Hippocampal formation (tissue), 2 donors: Measurements from ENCODE around the gene SHOC2.

ENCODE experiments used
- DNase-seq, 2 donors: peaks; one replicate each; lab custom pipeline; 2025; lab: John Stamatoyannopoulos, UW

The SHOC2 gene

DNA sequence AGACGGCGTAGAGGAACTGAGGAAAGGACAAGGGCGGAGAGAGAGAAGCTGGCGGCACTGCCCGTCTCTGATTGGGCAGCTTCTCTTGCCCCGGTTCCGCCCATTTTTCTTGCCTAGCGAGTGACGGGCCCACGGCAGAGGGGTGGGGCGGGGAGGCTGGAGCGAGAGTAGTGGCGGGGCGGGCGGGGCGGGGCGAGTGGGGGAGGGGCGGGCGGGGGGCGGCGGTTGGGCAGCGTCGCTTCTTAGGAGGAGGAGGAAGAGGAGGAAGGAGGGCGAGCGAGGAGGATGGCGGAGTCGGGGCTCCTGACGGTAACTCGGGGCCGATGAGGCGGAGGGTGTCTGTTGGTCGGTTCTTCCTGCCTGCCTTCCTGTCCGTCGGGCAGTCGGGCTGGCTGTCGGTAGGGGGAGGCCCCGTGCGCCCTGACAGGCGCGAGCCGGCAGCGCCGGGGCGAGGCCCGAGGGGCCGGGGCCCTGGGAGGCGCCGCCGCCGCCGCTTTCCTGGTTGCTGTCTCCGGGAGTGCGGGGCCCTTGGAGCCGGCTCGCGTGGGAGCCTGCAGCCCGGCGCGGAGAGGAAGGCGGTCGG, at the start of gene SHOC2:
Gene SHOC2, plus strand, starts transcription at position 256 of the 583 bp plus-strand sequence. CDS start 44,755 bp downstream, outside the sequence.
- DNase-seq = peak in 1 of 2 donors; percentile 99

DNA sequence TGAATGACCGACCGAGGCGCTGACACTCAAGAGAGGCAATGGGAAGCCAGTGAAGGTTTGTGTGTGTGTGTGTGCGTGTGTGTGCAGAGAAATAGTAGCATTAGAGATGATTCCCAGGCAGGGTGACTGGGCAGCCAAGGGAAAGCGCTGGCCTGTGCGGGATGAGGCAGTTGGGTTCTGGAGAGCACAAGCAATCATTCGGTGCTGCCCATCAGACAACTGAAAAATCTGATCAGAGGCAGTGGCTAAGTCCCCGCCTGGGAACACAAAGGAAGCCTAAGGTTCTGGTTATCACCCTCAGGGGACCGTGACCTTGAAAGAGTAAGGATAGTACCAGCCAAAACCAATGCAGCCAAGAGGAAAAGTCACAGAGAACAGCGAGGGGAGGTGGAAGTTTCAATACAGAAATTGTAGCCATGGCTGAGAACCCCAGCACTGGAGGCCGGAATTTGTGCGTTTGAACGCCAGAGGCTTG, 48.5 kb upstream of the SHOC2 start:
- DNase-seq = no peak

DNA sequence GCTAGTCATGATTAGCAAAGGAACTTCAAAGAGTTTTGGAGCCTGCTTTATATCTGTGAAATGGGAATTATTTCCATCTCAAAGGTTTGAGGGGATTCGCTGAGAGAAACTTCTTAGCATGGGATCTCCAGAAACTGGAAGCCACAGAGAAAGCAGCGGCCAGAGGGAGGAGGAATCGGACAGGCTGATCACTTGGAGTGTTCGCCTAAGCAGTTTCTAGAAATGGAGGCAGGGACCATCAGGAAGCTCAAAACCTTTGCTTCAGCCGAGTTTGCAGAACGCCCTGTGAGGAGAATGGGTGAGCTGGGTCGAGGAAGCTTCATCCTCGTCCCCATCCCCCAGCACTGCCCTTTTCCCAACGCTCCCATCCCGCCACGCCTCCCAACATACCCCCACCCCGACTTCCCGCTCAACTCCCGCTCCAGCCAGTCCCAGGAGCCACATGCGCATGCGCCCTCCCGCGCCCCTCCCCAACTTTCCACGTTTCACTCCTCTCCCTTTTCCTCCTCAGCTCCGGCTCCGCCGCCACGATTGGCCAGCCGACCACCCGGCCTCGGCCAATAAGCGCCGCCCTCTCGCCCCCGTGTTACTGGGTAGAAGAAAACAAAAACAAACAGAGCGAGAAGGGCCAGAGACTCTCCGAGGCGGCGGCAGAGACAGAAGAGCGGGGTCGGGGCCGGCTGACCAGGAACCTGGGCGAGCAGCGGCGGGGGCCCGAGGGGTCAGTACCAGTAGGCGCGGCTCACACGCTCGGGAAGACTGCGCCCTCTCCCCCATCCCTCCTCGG, 47.9 kb upstream of the SHOC2 start, which contains the start of gene PDCD4:
Gene PDCD4, plus strand, starts transcription at position 631 of the 787 bp plus-strand sequence. CDS start 4,100 bp downstream, outside the sequence.
- peak; percentile 98 to 99 for DNase-seq

DNA sequence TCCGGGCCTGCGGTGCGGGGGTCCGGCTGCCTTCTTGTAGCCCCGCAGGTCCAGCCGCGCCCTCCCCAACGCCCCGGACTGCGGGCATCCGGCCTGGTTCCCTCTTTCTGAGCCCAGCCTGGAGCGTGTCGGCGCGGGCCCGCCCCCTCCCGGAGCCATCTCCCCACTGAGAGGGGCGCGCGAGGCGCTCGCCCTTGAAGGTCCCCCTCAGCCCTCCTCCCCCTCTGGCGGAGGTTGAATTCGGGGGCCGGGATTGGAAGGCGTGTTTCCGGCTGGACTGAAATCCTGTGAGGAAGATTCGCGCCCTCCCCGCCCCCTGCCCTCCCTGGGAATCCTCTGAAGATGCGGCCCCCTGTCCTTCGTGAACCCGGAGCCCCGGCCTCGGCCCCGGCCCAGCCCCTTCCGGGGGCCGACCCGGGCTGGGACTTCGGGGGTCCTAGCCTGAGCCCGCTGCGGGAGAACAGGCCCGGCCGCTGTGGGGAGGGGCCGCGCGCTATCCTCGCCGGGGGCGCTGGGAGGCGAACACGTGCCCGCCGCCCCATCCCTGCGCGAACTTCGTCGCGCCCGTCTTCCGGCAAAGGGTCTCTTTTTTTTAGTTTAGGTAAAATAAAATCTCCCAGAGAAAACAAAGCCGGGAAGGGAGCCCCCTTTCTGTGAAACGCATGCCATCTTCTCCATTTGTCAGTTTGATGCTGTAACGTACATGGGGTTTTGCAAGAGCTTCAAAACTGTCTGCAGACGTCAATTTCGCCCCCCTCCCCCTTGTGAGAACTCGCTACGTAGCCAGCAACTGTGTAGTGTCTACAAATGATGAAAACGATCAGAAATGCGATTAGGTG, 47.0 kb upstream of the SHOC2 start:
- peak; percentile 52 to 57 for DNase-seq

DNA sequence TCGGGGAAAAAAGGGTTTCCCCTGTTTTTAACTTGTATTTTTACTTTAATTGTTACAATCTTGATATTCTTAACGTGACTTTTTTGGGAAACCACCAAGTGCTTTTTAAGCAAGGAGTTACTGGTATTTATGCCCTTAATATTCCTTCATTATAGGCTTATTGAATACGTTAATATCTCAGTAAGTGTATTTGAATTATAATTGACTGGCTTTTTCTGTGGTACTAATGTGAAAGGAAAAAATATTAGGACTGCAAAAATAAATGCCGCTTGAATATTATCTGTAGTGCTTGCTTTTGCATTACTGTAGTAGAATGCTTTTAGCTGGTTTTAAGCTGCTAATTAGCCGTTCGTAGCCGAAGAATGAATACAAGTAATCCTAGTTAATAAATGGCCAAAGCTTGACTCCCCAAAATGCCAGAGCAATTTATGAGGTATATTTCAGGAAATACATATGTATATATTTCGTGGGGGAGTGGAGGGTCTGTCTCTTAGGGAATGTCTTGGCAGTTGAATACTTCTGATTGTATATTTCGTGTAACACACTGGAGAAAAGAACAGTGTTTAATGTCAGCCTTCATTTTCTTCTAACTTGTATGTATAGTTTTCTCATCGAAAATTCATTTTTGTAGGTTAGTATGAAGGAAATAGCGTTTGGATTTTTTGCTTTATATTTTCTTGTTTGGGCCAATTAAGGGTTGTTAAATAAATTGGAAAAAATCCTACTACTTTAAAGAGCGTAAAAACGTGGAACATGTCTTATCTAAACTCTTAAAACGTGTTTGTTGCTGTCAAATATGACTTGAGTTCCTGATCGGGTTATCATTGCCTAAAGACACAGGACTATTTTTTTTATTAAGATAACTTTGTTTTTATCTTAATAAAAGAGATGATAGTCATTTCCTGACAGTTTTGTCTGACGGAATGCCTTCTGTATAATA, 46.1 kb upstream of the SHOC2 start:
- no peak for DNase-seq

DNA sequence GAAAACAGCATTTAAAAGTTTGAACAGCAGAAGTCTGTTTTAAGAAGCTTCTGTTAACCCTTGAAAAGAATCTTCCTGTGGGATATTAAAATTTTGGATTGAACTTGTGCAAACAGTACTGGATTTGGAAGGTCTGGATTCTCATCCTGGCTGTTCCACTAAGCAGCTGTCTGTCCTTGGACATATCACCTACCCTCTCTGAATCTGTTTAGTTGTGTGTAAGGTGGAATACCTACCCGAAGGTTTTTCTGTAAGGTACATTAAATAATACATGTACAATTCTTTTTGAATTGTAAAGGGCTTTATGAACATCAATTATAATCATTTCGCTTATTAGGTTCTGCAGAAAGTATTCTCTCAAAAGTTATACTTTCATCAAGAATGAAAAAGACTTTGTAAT, 45.5 kb upstream of the SHOC2 start:
- no peak for DNase-seq

DNA sequence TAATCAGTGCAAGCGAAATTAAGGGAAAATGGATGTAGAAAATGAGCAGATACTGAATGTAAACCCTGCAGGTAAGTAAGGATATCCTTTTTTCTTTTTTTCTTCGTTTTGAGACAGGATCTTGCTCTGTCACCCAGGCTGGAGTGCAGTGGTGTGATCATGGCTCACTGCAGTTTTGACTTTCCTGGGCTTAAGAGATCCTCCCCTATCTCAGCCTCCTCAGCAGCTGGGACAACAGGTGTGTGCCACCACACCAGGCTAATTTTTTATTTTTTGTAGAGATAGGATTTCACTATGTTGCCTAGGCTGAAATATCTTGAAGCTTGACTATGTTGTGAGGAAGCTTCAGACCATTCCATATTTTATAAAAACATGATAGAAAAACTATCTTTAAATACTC, 43.4 kb upstream of the SHOC2 start:
- DNase-seq = no peak

DNA sequence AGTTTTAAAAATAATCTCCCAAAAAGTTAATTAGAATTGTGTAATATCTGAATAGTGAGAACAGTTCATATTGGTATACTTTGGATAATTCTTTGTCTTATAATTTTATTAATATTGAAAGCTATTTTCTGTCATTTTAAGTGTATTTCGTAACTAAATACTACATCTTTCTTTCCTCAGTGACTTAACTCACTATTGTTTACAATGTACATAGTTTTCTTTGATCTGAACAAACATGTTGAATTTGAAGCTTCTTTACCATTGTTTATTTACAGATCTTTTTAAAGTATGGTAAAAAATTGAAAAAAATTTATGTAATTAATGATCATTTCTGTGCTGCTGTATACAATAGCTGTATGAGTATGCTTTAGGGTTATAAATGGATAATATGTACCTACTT, 42.6 kb upstream of the SHOC2 start:
- DNase-seq = no peak

DNA sequence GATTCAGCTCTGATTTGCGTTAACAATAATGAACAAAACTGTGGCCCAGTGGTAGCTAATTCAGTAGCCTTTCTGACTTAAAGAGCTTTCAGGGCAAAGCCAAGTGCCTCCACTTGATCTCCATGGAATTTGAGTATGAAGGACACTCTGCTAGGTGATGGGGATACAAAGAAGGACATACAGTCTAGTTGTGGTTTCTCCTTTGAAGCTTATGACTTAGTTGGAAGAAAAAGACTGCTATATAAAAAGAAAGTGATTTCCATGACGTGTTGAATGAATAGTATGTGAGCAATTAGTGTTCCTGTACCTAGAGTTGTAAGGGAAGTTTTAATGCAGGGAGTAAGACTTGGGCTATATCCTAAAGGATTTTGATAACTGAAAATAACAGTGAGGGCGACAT, 39.4 kb upstream of the SHOC2 start:
- DNase-seq = no peak

DNA sequence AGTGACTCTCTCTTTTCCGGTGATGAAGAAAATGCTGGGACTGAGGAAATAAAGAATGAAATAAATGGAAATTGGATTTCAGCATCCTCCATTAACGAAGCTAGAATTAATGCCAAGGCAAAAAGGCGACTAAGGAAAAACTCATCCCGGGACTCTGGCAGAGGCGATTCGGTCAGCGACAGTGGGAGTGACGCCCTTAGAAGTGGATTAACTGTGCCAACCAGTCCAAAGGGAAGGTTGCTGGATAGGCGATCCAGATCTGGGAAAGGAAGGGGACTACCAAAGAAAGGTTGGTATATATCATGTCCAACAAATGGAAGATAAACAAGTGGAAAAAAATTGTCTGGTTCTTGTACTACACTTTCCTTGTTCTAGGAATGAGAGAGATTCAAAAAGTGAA, 38.2 kb upstream of the SHOC2 start:
- no peak for DNase-seq

DNA sequence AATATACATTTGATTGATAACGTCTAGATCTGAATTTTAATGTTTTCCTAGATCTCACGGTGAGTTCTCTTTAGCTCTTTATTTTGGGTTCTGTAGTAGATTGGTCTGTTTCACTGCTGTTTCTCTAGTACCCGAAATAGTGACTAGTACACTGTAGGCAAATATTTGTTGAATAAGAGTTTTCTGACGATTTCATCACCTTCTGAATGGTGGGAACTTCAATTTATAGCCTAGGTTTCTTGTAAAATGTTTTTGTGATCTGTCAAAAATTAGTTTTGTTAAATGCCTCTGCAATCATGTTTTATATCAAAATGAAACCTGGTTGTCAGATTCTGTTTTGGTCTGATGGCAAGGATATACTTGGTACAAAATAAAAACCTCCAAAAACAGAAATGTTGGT, 37.5 kb upstream of the SHOC2 start:
- DNase-seq = no peak

DNA sequence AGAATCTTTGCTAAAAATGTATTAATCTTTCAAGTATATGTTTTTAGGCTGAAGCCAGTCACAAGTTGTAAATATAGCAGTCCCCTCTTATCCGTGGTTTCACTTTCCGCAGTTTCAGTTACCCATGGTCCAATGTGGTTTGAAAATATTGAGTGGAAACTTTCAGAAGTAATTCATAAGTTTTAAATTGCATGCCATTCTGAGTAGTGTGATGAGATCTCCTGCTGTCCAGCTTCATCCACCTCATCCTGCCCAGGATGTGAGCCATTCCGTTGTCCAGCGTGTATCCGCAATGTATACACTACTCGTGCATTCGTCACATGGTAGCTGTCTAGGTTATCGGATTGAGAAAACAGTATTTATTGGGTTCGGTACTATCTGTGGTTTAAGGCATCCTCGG, 35.5 kb upstream of the SHOC2 start:
- DNase-seq = no peak

DNA sequence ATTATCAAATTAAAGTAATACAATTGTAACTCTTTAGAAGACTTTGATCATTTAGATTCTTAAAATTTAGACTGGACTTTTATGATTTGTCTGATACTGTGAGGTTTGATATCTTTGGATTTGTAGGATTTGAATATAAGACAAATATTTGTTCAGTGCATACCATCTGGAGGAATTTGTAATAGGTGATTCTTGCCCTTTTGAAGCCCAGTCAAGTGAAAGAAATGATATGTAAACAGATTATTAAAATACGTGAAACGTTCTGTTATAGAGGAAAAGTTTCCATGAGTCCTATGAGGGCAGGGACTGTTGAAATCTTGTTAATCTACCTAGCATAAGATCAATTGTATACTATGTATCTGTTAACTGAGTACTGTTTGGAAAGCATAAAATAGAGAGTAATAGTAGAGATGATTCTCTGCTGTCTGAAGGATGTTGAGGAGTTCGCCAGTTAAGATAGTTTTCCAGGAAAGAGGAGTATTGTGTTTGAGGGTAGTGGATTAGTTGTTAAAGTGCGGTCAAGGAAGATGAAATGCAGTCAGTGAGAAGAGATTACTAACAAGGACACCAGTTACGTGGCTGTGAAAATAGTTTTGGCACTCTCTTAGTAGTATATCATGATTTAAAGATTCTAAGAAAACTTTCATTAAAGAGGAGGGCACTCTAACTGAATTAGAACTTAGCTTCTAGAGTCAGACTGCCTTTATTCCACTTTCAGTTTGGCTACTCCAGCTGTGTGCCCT, 33.3 kb upstream of the SHOC2 start:
- no peak for DNase-seq

DNA sequence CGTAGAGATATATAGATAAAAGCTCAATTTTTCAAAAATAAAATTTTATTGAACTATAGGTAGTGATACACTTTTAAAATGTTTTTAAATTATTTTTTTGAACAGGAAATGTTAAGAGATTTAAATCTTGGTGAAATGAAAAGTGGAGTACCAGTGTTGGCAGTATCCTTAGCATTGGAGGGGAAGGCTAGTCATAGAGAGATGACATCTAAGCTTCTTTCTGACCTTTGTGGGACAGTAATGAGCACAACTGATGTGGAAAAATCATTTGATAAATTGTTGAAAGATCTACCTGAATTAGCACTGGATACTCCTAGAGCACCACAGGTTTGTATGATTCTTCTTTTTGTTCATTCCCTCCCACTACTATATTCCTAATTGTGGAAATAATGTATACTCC, 31.8 kb upstream of the SHOC2 start:
- no peak for DNase-seq

DNA sequence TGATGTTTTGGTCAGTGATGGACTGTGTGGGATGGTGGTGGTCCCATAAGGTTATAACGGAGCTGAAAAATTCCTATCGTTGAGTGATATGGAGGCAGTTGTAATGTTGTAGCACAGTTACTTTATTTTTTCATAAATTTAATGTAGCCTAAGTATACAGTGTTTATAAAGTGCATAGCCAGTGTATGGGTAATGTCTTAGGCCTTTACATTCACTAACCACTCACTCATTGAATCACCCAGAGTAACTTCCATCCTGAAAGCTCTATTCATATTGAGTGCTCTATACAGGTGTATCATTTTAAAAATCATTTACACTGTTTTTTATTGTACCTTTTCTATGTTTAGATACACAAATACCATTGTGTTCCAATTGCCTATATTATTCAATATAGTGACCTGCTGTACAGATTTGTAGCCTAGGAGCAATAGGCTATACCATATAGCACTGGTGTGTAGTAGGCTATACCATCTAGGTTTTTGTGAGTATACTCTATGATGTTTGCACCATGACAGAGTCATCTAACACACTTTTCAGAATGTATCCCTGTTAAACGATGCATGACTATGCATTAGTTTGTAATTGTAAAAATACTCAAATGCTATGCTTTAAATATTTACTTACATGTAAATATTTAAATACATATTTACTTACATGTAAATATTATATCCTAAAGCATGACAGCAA, 26.7 kb upstream of the SHOC2 start:
- no peak for DNase-seq

DNA sequence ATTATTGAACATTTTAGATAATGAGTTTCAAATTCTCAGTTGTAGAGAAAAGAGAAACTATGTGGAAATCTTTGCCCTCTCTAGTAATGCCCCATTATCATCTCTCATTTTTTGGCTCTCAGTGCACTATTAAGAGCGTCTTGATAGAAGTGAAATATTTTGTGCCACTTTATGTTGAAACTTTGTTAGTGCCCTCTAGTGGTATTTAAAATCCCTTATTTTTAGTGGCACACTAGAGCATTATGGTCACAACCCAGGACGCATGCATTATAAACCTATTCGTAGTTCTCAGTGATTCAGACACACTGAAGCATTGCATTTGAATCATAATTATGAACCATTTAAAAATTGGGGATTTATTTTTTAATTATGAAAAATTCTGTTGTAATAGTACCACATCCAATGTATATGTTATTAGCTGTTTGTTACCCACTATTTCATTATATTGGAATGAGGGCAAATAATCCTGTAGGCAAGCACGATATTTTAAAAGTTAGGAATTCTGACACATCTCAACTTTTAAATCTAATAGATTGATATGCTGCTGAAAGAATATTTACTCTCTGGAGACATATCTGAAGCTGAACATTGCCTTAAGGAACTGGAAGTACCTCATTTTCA, 25.7 kb upstream of the SHOC2 start:
- peak in 1 of 2 donors; percentile 76 for DNase-seq

DNA sequence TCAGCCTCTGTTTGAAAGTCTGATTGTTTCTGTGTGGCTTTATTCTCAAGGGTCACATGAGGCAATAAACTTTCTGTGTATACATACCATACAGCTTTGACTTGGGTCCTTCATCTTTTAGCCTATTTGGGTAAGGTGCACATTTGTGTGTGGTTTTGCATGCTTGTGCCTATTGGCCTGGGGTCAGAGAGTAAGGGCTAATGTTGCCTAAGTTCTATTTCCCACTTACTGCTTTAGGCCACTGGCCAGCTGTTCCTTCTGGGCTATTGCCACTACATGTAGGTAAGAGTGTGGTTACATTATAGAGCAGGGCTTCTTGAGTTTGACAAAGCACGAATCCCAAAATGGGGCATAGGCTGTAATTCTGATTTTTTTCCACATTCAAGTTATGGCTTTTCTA, 22.2 kb upstream of the SHOC2 start:
- DNase-seq = no peak

DNA sequence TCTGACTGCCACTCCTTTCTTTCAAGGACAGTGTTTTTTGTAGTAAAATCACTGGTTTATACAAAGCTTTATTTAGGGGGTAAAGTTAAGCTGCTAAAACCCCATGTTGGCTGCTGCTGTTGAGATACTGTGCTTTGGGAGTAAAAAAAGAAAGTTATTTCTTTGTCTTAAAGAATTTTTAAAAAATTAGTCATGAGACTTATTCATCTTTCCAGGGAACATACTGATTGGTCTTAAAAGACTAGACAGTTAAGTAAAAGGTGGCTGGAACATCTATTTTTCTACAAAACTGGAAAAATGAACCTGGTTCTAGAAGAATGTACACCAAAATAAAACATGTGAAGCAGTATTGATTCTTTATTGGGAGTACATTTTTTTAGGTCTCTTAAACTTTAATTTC, 21.0 kb upstream of the SHOC2 start:
- no peak for DNase-seq

DNA sequence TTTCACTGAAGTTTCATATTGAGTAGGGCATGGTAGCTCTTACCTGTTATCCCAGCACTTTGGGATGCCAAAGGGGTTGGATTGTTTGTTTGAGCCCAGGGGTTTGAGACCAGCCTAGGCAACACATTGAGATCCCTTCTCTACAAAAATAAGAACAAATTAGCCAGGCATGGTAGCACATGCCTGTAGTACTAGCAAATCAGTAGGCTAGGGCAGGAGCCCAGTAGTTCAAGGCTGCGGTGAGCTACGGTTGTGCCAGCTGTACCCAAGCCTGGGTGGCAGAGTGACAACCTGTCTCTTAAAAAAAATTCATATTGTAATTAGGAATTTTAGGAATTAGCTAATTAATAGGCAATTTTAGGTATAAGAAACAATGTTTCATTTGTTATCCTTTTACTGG, 18.4 kb upstream of the SHOC2 start:
- no peak for DNase-seq
